ENCODE results near the gene PEDS1.
"Not testable (repeated sequence)": the region's sequence is repeated elsewhere in the genome, so short reads cannot be mapped to it uniquely, and the experiment has no call there.

The PEDS1 gene

GRCh38 chr20:50153500-50154377, at the start of gene PEDS1:
PEDS1 (minus strand) TSS chr20:50153723; CDS start chr20:50153637, 86 bp downstream.
- no peak for TF ChIP-seq CTCF (IDR thresholded peaks at IDR 0.05; ENCODE audit: insufficient read depth, missing control alignments)
- DNase-seq (ENCODE audit: insufficient read length, low spot score) = peak; percentile 98
- no peak for FAIRE-seq

- FAIRE-seq (no peak), DNase-seq (ENCODE audit: insufficient read length, low spot score) (no peak)
- no peak for TF ChIP-seq CTCF (IDR thresholded peaks at IDR 0.05; ENCODE audit: insufficient read depth, missing control alignments)
These were observed 49.2 kb upstream of the PEDS1 start for GRCh38 chr20:50202677-50203076.

- FAIRE-seq; DNase-seq (ENCODE audit: insufficient read length, low spot score): not testable (repeated sequence)
These were observed 48.2 kb upstream of the PEDS1 start for GRCh38 chr20:50201710-50202109.

GRCh38 chr20:50200482-50201104, 47.1 kb upstream of the PEDS1 start:
- DNase-seq (ENCODE audit: insufficient read length, low spot score) (no peak), FAIRE-seq (no peak)
- TF ChIP-seq CTCF (IDR thresholded peaks at IDR 0.05; ENCODE audit: insufficient read depth, missing control alignments) = no peak

- TF ChIP-seq CTCF (IDR thresholded peaks at IDR 0.05; ENCODE audit: insufficient read depth, missing control alignments) = no peak
- no peak for FAIRE-seq
- no peak for DNase-seq (ENCODE audit: insufficient read length, low spot score)
These were observed 46.2 kb upstream of the PEDS1 start for GRCh38 chr20:50199703-50200102.

- no peak for FAIRE-seq
- DNase-seq (ENCODE audit: insufficient read length, low spot score) = no peak
- TF ChIP-seq CTCF (IDR thresholded peaks at IDR 0.05; ENCODE audit: insufficient read depth, missing control alignments) = no peak
These were observed 45.2 kb upstream of the PEDS1 start for GRCh38 chr20:50198716-50199115.

GRCh38 chr20:50198180-50198666, 44.7 kb upstream of the PEDS1 start:
- DNase-seq (ENCODE audit: insufficient read length, low spot score) = no peak
- no peak for FAIRE-seq
- TF ChIP-seq CTCF (IDR thresholded peaks at IDR 0.05; ENCODE audit: insufficient read depth, missing control alignments) = no peak
